HG03520 (cell line): Measurements from ENCODE around the gene MYL4.
"Not testable (repeated sequence)": the region's sequence is repeated elsewhere in the genome, so short reads cannot be mapped to it uniquely, and the experiment has no call there.

ENCODE experiments used
- ATAC-seq: cut with Tn5 transposase; IDR thresholded peaks from one replicate; pipeline ENCODE4 v1.9.1; 2021; ENCODE audit warnings: mild to moderate bottlenecking, moderate library complexity; ENCODE audit not compliant: unreplicated experiment

MYL4 gene

DNA sequence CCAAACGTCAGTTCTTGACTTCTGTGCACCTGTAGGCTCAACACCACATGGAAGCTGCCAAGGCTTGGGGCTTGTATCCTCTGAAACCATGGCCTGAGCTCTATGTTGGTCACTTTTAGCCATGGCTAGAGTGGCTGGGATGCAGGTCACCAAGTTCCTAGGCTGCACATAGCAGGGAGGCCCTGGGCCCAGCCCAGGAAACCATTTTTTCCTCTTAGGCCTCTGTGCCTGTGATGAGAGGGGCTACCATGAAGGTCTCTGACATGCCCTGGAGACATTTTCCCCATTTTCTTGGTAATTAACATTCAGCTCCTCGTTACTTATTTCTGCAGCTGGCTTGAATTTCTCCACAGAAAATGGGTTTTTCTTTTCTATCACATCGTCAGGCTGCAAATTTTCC, 59.8 kb downstream of the MYL4 start:
- not testable (repeated sequence) for ATAC-seq

GRCh38 chr17:47269561-47270280, 60.6 kb downstream of the MYL4 start:
- not testable (repeated sequence) for ATAC-seq

DNA sequence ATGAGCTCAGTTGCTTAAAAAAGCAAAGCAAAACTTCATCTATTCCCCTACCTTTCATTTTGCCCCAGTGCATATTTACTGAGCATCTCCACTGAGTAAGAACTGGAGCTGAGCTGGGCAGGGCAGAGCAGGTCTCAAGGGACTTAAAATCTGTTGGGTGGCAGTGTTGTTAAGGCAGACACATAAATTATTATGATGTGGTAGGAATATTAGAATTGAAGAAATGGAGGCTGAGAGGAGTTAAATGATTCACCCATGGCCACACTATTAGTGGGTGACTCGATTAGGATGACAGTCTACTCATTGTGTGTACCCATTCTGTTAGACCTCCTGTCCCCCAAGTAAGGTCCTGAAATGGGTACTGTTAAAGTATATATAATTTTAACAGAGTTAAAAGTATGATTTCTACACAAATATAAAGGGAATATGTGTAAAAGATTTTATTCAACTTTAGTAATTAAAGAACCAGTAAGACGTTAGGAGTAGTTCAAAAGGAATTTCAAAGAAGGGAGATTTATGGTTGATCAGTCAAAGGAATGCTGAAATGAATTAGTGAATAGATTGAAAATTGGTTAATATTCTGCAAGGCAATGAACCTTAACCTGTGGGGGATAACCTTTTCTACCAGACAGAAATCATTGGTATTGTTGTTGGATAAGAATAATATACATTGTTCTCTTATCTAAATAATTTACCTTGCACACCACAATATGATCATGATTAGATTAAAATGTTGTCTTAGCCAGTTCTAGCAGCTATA, 62.0 kb downstream of the MYL4 start:
- no peak for ATAC-seq

DNA sequence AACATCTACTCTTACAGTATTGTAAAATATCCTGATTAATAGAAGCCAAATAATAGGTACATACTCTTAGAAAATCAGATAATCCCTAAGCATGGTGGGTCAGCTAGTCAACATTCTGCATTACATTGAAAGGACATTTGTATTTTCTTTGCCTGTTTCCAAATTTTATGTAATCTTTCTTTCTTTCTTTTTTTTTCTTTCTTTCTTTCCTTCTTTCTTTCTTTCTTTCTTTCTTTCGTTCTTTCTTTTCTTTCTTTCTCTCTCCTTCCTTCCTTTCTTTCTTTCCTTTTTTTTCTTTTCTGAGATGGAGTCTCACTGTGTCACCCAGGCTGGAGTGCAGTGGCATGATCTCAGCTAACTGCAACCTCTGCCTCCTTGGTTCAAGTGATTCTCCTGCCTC, 63.3 kb downstream of the MYL4 start:
- ATAC-seq: no peak

GRCh38 chr17:47273245-47273644, 64.1 kb downstream of the MYL4 start:
- ATAC-seq: no peak
